ENCODE results near the gene ORC3.
"Not testable (repeated sequence)": the region's sequence is repeated elsewhere in the genome, so short reads cannot be mapped to it uniquely, and the experiment has no call there.

Gene ORC3

GRCh38 chr6:87697581-87698546, 107.9 kb downstream of the ORC3 start:
- DNase-seq (ENCODE audit: low read depth), result peak; percentile 86

DNA sequence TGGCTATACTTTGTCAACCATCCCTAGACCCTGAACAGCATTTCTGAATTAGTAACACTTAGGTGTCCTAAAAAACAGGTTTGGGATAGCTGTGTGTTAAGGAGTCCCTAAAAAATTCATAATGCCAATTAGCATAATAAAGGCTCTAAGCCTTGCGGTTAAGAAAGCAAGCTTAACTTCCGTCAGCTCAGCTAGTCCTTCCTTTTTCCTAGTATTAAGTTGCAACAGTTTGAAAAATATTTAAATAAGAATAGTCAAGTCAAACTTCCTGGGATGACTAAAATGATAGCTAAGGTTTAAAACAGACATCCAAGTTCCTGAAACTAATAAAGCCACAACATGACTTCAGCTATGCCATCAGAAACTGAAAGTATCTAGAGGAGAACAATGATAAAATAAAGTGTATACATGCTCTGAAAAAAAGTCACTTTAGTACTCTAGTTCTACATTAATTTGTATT, 108.6 kb downstream of the ORC3 start:
- DNase-seq (ENCODE audit: low read depth), result no peak

DNA sequence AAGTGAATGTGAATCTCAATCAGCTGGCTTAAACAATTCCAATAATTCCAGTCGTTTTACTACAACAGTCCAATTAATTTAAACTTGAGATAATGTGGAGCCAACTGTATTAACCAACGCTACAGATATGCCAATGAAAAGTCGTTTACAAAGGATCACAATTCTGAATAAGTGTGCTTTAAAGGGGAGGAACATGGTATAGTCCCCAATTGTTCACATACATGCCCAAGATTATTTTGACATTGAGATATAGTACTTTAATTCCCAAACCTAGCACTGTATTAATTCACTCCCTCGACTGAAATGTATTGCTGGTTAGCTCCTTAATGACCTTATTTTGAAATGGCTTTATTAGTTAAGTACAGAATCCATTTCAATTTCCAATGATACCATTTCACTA, 109.6 kb downstream of the ORC3 start:
- DNase-seq (ENCODE audit: low read depth), result no peak

DNA sequence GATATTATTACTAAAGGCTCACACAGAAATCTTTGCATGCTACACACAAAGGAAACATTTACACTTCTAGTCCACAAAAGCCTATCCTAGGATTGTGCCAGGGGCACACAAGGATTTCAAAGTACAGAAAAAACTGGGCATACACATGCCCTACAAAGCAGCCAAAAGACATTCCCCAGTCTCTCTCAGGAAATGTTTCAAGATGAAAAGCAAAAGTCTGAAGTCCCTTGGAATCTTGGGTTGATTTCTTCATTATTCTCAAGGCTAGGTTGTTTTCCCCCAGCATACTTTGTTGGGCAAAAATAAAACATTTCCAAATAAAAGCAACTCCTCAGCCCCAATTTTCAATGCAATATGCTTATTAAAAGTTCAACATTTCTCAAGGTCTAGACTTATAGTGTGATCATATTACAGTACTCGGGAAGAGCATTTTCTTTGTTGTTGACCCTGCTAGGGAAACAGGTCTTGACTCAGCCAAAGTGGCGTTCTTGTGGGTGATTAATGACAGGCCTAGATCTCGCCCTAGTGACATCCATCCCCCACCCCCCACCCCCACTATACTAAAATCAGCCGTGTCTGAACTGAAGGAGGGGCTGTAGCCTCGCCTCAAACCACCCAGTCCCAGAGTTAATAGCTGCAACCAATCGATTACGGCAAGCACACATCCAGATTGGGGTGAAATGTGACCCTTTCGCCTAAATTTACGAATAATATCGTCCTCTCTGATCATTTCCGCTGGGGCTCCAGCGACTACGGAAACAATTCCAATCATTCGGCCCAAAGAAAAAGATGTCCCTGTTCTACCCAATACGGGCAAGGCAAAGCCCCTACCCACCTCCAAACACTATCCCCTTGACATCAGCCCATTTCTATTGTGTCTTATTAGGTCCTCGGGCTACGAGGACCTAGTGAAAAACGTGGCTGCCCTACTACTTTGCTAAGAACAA, 110.7 kb downstream of the ORC3 start:
- DNase-seq (ENCODE audit: low read depth), result peak; percentile 68

DNA sequence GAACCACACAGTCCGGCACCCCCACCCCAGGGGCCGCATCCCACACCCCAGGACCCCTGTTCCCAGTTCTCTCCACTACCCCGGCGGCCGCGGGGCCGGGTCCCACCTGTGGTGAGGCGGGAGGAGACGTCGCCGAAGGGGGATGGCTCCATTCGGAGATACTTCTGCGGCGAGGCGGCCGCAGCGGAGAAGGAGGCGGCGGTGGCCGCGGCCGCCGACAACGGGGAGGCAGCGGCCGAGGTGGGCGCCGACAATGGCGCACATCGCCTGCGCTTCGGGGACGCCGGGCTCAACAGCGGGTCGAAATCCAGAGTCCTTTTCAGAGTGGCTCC, 111.4 kb downstream of the ORC3 start:
- DNase-seq (ENCODE audit: low read depth), result no peak

GRCh38 chr6:87701676-87702588, 112.0 kb downstream of the ORC3 start, which contains the start of gene AKIRIN2:
AKIRIN2 (minus strand) TSS chr6:87702233; CDS start chr6:87701684, 549 bp downstream.
- DNase-seq (ENCODE audit: low read depth), result peak; percentile 99

DNA sequence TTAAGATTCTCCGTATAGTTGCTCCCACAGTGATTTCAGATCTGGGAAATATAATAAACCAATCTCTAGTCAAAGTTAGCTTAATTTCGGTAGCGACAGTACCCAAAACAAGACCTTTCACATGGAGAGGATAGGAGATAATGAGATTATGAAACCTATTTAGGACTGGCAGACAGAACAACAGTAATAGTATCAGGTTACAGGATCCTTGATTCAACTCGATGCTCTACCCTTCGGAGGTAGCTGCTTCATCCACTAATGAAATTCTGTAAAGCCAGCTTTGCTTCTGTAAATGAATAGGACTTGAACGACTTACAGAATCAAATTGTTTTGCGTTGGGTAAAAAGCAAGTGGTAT, 112.6 kb downstream of the ORC3 start:
- peak; percentile 78 for DNase-seq (ENCODE audit: low read depth)

GRCh38 chr6:87703039-87703438, 113.1 kb downstream of the ORC3 start:
- not testable (repeated sequence) for DNase-seq (ENCODE audit: low read depth)

DNA sequence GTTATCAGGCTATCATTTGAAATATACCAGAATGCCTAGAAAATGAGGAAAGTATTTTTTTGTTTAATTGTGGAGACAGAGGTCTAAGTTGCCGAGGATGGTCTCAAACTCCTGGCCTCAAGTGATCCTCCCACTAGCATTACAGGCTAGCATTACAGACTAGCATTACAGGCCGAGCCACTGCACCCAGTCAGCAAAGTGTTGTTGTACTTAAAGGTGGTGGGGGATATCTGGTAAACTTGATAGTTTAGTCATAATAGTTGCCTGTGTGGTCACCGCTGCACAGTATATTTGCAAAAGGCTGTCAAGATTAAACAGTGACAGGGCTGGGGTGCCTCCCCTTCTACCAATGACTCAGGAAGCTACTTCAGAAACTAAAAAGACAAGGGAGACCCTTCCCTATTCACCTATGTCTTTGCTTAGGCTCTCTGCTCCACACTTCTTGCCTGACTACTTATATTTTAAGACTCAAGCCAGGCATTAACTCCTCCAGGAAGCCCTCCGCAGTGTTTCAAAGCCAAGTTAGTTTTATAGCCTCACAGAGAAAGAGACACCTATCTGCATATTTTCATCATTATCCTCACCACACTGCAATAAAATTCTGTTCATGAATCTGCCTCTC, 115.2 kb downstream of the ORC3 start:
- peak; percentile 37 for DNase-seq (ENCODE audit: low read depth)

- peak; percentile 49 for DNase-seq (ENCODE audit: low read depth)
Observed at GRCh38 chr6:87706187-87706966, 116.4 kb downstream of the ORC3 start.

DNA sequence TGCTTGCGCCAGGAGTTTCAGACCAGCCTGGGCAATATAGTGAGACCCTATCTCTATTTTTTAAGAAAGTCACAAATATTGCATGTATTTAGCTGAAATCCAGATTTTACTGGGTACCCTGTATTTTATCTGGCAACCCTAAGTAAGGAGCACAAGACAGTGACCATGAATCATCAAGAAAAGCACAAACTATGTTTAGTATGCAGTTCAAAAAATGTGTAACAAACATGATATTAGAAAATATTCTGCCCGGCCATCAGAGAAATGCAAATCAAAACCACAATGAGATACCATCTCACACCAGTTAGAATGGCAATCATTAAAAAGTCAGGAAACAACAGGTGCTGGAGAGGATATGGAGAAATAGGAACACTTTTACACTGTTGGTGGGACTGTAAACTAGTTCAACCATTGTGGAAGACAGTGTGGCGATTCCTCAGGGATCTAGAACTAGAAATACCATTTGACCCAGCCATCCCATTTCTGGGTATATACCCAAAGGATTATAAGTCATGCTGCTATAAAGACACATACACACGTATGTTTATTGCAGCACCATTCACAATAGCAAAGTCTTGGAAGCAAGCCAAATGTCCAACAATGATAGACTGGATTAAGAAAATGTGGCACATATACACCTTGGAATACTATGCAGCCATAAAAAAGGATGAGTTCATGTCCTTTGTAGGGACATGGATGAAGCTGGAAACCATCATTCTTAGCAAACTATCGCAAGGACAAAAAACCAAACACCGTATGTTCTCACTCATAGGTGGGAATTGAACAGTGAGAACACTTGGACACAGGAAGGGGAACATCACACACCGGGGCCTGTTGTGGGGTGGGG, 118.9 kb downstream of the ORC3 start:
- not testable (repeated sequence) for DNase-seq (ENCODE audit: low read depth)

- no peak for DNase-seq (ENCODE audit: low read depth)
Observed at GRCh38 chr6:87710090-87710489, 120.2 kb downstream of the ORC3 start.

GRCh38 chr6:87712713-87713112, 122.8 kb downstream of the ORC3 start:
- DNase-seq (ENCODE audit: low read depth), result not testable (repeated sequence)

DNA sequence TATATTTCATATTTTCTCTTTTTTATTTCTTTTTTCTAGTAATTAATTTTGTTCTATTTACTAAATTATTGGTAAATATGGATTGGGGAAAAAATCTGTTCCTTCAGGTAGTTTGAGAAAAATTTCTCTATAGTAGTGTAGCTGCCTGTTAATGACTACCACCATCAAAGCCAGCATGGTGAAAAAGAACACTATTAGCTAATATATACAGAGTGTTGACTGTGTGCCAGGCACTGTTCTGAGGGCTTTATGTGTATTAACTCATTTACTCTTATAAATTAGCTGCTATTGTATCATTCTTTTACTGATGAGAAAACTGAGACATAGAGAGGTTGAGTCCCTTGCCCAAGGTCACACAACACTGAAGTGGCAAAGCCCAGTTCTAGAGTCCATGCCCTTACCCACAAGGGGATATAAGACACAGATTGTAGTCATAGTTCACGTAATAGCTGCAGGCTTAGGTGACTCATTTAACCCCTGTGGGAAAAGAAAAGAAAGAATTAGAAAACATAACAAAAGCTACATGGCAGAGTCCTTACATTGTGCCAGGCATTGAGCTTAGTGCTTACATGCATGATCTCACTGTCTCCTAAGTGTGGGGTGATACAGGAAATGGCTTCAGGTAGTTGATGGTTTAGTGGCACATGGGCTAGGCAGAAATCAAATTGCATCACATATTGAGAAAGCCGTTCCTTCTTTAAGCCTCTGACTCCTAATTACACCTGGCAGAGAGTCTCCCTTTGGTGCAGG, 124.3 kb downstream of the ORC3 start:
- DNase-seq (ENCODE audit: low read depth), result peak; percentile 79
